CD4-positive, alpha-beta T cell treated with Interleukin-15 for 4 hours (primary cell): Measurements from ENCODE around the gene DAB1.

Source experiments
- DNase-seq: peaks from one replicate; pipeline ENCODE4 v3.0.0-alpha.2; 2020; ENCODE audit warnings: low spot score

DAB1 gene

GRCh38 chr1:57217905-57218304 lies 206.0 kb downstream of the DAB1 start:
- no peak for DNase-seq

GRCh38 chr1:57214951-57215575 lies 208.8 kb downstream of the DAB1 start:
- DNase-seq, result no peak

GRCh38 chr1:57210881-57211280 lies 213.0 kb downstream of the DAB1 start:
- no peak for DNase-seq

- no peak for DNase-seq
Observed at GRCh38 chr1:57209495-57209894, 214.4 kb downstream of the DAB1 start.

- DNase-seq, result no peak
Observed at GRCh38 chr1:57208741-57209302, 215.0 kb downstream of the DAB1 start.

- no peak for DNase-seq
Observed at GRCh38 chr1:57206038-57206437, 217.8 kb downstream of the DAB1 start.

GRCh38 chr1:57204942-57205787 lies 218.7 kb downstream of the DAB1 start:
- no peak for DNase-seq

- no peak for DNase-seq
Observed at GRCh38 chr1:57204091-57204490, 219.8 kb downstream of the DAB1 start.

GRCh38 chr1:57202241-57202640 lies 221.6 kb downstream of the DAB1 start:
- no peak for DNase-seq

GRCh38 chr1:57198912-57199311 lies 224.9 kb downstream of the DAB1 start:
- DNase-seq, result no peak

- DNase-seq, result no peak
Observed at GRCh38 chr1:57195436-57195941, 228.4 kb downstream of the DAB1 start.

- no peak for DNase-seq
Observed at GRCh38 chr1:57192222-57192621, 231.6 kb downstream of the DAB1 start.

GRCh38 chr1:57190898-57191297 lies 233.0 kb downstream of the DAB1 start:
- DNase-seq, result no peak

GRCh38 chr1:57188168-57188567 lies 235.7 kb downstream of the DAB1 start:
- DNase-seq, result no peak

- DNase-seq, result no peak
Observed at GRCh38 chr1:57186455-57186854, 237.4 kb downstream of the DAB1 start.

- DNase-seq, result no peak
Observed at GRCh38 chr1:57179001-57179400, 244.9 kb downstream of the DAB1 start.

GRCh38 chr1:57175506-57175905 lies 248.4 kb downstream of the DAB1 start:
- no peak for DNase-seq

GRCh38 chr1:57172040-57172439 lies 251.8 kb downstream of the DAB1 start:
- DNase-seq, result no peak

GRCh38 chr1:57167997-57168396 lies 255.9 kb downstream of the DAB1 start:
- DNase-seq, result no peak

GRCh38 chr1:57165546-57165945 lies 258.3 kb downstream of the DAB1 start:
- DNase-seq, result no peak

GRCh38 chr1:57164584-57164983 lies 259.3 kb downstream of the DAB1 start:
- no peak for DNase-seq

- DNase-seq, result no peak
Observed at GRCh38 chr1:57163789-57164188, 260.1 kb downstream of the DAB1 start.

- no peak for DNase-seq
Observed at GRCh38 chr1:57163325-57163724, 260.5 kb downstream of the DAB1 start.
